HepG2 (cell line): ENCODE measurements around the gene FASTKD3. TPM values are rescaled to one million over a fixed set of nuclear protein-coding genes. Genes with fewer than 3 reads are reported as not detected.

Experiments used
- ATAC-seq: fragments of 200-7000 bp; cut with Tn5 transposase; 3 replicates; pipeline ENCODE4 v1.9.1; 2020; ENCODE audit warnings: mild to moderate bottlenecking, moderate library complexity
- BruUV-seq: library from RNA; stranded (reverse); fragments of 400-500 nt; replicated peaks from 2 replicates; lab custom pipeline; 2021; lab: Mats Ljungman, UMichigan
- CTCF ChIA-PET: fragments of 300-600 bp; formaldehyde crosslinking; extraction: SDS; loops from one replicate; lab custom pipeline; 2021; ENCODE audit warnings: low total read pairs, inconsistent platforms, low intra/inter-chr PET ratio; lab: Yijun Ruan, JAX
- POLR2A ChIA-PET: fragments of 350-600 bp; sonication (Branson Sonifier 250); formaldehyde crosslinking; loops from one replicate; lab custom pipeline; 2020; ENCODE audit warnings: antibody characterized with exemption, inconsistent platforms; lab: Yijun Ruan, JAX
- DNase-seq: peaks from one replicate; pipeline ENCODE4 v3.0.0-alpha.2; 2015; ENCODE audit warnings: low spot score
- FAIRE-seq: peaks from 3 replicates; lab custom pipeline; 2011; peaks lifted over from hg19 to GRCh38; lab: Jason Lieb, UNC
- H2AFZ ChIP-seq: one replicate; pipeline ENCODE4 v1.6.1; 2011; ENCODE audit warnings: low read length, inconsistent platforms
- H3K27ac ChIP-seq: fragments of 300-600 bp; 3 replicates; pipeline ENCODE4 v1.8.0; 2011; ENCODE audit warnings: mixed run types, mild to moderate bottlenecking, mixed read lengths, low read length, inconsistent platforms; ENCODE audit not compliant: insufficient read depth; ENCODE audit errors: extremely low read length
- H3K27me3 ChIP-seq, 2 experiments: fragments of 200-600 bp in 1 of 2; 2 replicates in 1 of 2; 3 replicates in 1 of 2; pipeline versions ENCODE4 v1.6.0 to v1.8.0; 2011; ENCODE audit warnings: low read length in 2 of 2, mild to moderate bottlenecking in 2 of 2, moderate library complexity in 2 of 2, inconsistent platforms in 1 of 2; ENCODE audit not compliant: insufficient read depth in 2 of 2, control insufficient read depth in 1 of 2
- H3K36me3 ChIP-seq, 2 experiments: fragments of 200-600 bp in 1 of 2; replicated peaks in 1 of 2; 2 replicates in 1 of 2; 3 replicates in 1 of 2; pipeline versions ENCODE4 v1.5.1 to v1.8.0; 2011; ENCODE audit warnings: low read length in 2 of 2, inconsistent platforms in 1 of 2; ENCODE audit not compliant: insufficient read depth in 2 of 2, control insufficient read depth in 1 of 2
- H3K4me1 ChIP-seq: 2 replicates; pipeline ENCODE4 v1.5.1; 2012; ENCODE audit warnings: low read length, inconsistent platforms; ENCODE audit not compliant: insufficient read depth
- H3K4me2 ChIP-seq: 2 replicates; pipeline ENCODE4 v1.6.0; 2011; ENCODE audit warnings: low read depth, low read length, inconsistent platforms
- H3K4me3 ChIP-seq, 3 experiments: fragments of 200-600 bp in 1 of 3; sonication (generic), shearing (Covaris generic) in 1 of 3; replicated peaks in 1 of 3; 2 replicates each; pipeline ENCODE4 v1.5.1; 2011 to 2016; ENCODE audit warnings: low read length in 3 of 3, inconsistent platforms in 2 of 3, low read depth in 2 of 3, mild to moderate bottlenecking in 2 of 3, control low read depth in 1 of 3, mixed read lengths in 1 of 3; ENCODE audit not compliant: insufficient read depth in 1 of 3
- H3K79me2 ChIP-seq: one replicate; pipeline ENCODE4 v1.6.1; 2011; ENCODE audit warnings: low read length, inconsistent platforms; ENCODE audit not compliant: insufficient read depth
- H3K9ac ChIP-seq: 2 replicates; pipeline ENCODE4 v1.6.0; 2011; ENCODE audit warnings: mild to moderate bottlenecking, low read depth, low read length, inconsistent platforms; ENCODE audit not compliant: insufficient read depth
- H3K9me3 ChIP-seq: 2 replicates; pipeline ENCODE4 v1.5.1; 2012; ENCODE audit warnings: mild to moderate bottlenecking, low read length
- H4K20me1 ChIP-seq: 2 replicates; pipeline ENCODE4 v1.6.0; 2011; ENCODE audit warnings: inconsistent platforms, mild to moderate bottlenecking, low read length, moderate library complexity; ENCODE audit not compliant: insufficient read depth
- CCDC6 ChIP-seq: sonication (generic); formaldehyde crosslinking; IDR thresholded peaks from 2 replicates; pipeline ENCODE4 v1.8.1; 2022; ENCODE audit warnings: mild to moderate bottlenecking, missing genetic modification reagents, moderate library complexity
- GLI4 ChIP-seq: sonication (generic); formaldehyde crosslinking; IDR thresholded peaks from 2 replicates; pipeline ENCODE4 v1.5.1; 2020; ENCODE audit warnings: missing genetic modification reagents, mild to moderate bottlenecking, moderate library complexity, borderline replicate concordance
- HOXA3 ChIP-seq: sonication (generic); formaldehyde crosslinking; IDR thresholded peaks from 2 replicates; pipeline ENCODE4 v1.5.0; 2020; ENCODE audit warnings: missing genetic modification reagents
- NFE2L1 ChIP-seq: sonication (generic); formaldehyde crosslinking; IDR thresholded peaks from 2 replicates; pipeline ENCODE4 v1.4.0; 2020; ENCODE audit warnings: missing genetic modification reagents, mild to moderate bottlenecking, borderline replicate concordance
- RARA ChIP-seq: IDR thresholded peaks from 2 replicates; pipeline ENCODE4 v1.6.1; 2016; ENCODE audit warnings: missing genetic modification reagents, missing compliant biosample characterization
- SAP130 ChIP-seq: IDR thresholded peaks from 2 replicates; pipeline ENCODE4 v1.6.1; 2016; ENCODE audit warnings: low read depth
- SMYD3 ChIP-seq: sonication (generic); formaldehyde crosslinking; IDR thresholded peaks from 2 replicates; pipeline ENCODE4 v1.8.1; 2023; ENCODE audit warnings: mild to moderate bottlenecking, missing genetic modification reagents
- TOE1 ChIP-seq: sonication (generic); formaldehyde crosslinking; IDR thresholded peaks from 2 replicates; pipeline ENCODE4 v1.4.0; 2020; ENCODE audit warnings: mild to moderate bottlenecking, missing genetic modification reagents
- ZKSCAN5 ChIP-seq: sonication (generic); formaldehyde crosslinking; IDR thresholded peaks from 2 replicates; pipeline ENCODE4 v1.5.1; 2020; ENCODE audit warnings: mild to moderate bottlenecking, missing genetic modification reagents
- ZNF12 ChIP-seq: sonication (generic); formaldehyde crosslinking; IDR thresholded peaks from 2 replicates; pipeline ENCODE4 v1.5.0; 2020; ENCODE audit warnings: missing genetic modification reagents
- ZNF24 ChIP-seq: fragments of 450-650 bp; IDR thresholded peaks from 2 replicates; pipeline ENCODE4 v1.6.1; 2017; ENCODE audit warnings: antibody characterized with exemption, mild to moderate bottlenecking
- ZNF441 ChIP-seq: sonication (generic); formaldehyde crosslinking; IDR thresholded peaks from 2 replicates; pipeline ENCODE4 v1.7.0; 2021; ENCODE audit warnings: missing genetic modification reagents, borderline replicate concordance
- ZNF615 ChIP-seq: sonication (generic); formaldehyde crosslinking; IDR thresholded peaks from 2 replicates; pipeline ENCODE4 v1.5.0; 2020; ENCODE audit warnings: mild to moderate bottlenecking, missing genetic modification reagents, borderline replicate concordance
- WGBS: methylation state at CpG from one replicate; pipeline ENCODE4 v1.1.6; 2017; ENCODE audit warnings: low lambda C conversion rate; 5-methylcytosine and 5-hydroxymethylcytosine counted together
- in situ Hi-C: cut with HindIII; loops from 2 replicates; pipeline ENCODE4 v1.10.0; 2017; ENCODE audit warnings: low pct_unique_long_range_greater_than_20kb; ENCODE audit not compliant: extremely low pct_ligation_motif_present
- intact Hi-C: fragments of 100-400 bp; cut with micrococcal nuclease; formaldehyde crosslinking; loops from one replicate; pipeline ENCODE4 v1.10.0; 2022; ENCODE audit not compliant: unreplicated experiment
- polyA plus RNA-seq, 8 experiments: library from polyadenylated mRNA; depleted of rRNA in 3 of 8; stranded (reverse) in 7 of 8; unstranded in 1 of 8; fragments of >200 nt; fragmentation: Illumina TruSeq in 4 of 8; extraction: Trizol in 4 of 8; gene quantifications; 2 replicates each; pipeline versions ENCODE4 v1.2.1 to v1.2.3, GENCODE V29; 2011 to 2016; ENCODE audit warnings: low read depth in 4 of 8, missing spikeins in 1 of 8, mixed read lengths in 1 of 8; ENCODE audit not compliant: insufficient read depth in 1 of 8
- total RNA-seq, 5 experiments: library from RNA; depleted of rRNA; stranded (reverse); fragments of >200 nt; fragmentation: Illumina TruSeq; extraction: Trizol; gene quantifications; 2 replicates each; pipeline ENCODE4 v1.2.3, GENCODE V29; 2016; ENCODE audit warnings: low read depth in 1 of 5
- TF ChIP-seq, protein P1 (sequence below): sonication (generic); formaldehyde crosslinking; IDR thresholded peaks from 2 replicates; pipeline ENCODE4 v1.4.0; 2020; ENCODE audit warnings: missing genetic modification reagents, mild to moderate bottlenecking, borderline replicate concordance
- TF ChIP-seq, protein P2 (sequence below): IDR thresholded peaks from 2 replicates; pipeline ENCODE4 v1.6.1; 2016; ENCODE audit warnings: low read depth
- TF ChIP-seq, protein P3 (sequence below): sonication (generic); formaldehyde crosslinking; IDR thresholded peaks from 2 replicates; pipeline ENCODE4 v1.4.0; 2020; ENCODE audit warnings: missing genetic modification reagents

Gene FASTKD3
- total and polyA plus RNA-seq, 2 of the 13 experiments (the other 11 are each of a cell fraction or from before 2014, with no cell fraction given), result 6.9 to 17.8 TPM

DNA sequence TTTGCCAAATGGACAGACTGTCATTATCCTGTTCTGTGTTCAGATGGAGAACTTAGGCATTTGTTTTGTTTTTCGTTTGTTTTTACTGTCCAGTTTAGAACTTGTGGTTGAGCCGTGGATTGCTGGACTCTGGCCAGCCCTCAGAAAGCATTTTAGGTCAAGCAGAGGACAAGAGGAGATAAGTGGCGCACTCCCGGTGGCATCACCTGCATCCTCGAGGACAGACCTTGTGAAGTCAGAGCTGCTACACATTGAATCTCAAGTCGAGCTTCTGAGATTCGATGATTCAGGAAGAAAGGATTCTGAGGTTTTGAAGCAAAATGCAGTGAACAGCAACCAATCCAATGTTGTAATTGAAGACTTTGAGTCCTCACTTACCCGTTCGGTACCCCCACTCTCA is 9.0 kb upstream of the FASTKD3 start:
- H3K4me2 ChIP-seq, result peak overlapping the region; percentile 64; the same call in 1 of the 2 replicates
- POLR2A ChIA-PET, result interaction anchor here (2.4 kb wide), 1 partner anchor 9 kb away, joined by 16 read pairs; the partner anchor contains the start of genes FASTKD3 and MTRR
- no peak overlapping the region for H3K9ac ChIP-seq
- no peak overlapping the region for H2AFZ ChIP-seq
- peak overlapping the region; percentile 22 for H3K27ac ChIP-seq
- WGBS, result 37% methylated on average over 9 of the region's 9 CpGs
- TF ChIP-seq GLI4 (CRISPR knock-in tag), result no peak
- TF ChIP-seq HOXA3 (CRISPR knock-in tag), result 0 out of 2 replicates have a peak, but pooled peaks have one; percentile 21
- no peak for TF ChIP-seq ZNF24
- TF ChIP-seq, protein P1, sequence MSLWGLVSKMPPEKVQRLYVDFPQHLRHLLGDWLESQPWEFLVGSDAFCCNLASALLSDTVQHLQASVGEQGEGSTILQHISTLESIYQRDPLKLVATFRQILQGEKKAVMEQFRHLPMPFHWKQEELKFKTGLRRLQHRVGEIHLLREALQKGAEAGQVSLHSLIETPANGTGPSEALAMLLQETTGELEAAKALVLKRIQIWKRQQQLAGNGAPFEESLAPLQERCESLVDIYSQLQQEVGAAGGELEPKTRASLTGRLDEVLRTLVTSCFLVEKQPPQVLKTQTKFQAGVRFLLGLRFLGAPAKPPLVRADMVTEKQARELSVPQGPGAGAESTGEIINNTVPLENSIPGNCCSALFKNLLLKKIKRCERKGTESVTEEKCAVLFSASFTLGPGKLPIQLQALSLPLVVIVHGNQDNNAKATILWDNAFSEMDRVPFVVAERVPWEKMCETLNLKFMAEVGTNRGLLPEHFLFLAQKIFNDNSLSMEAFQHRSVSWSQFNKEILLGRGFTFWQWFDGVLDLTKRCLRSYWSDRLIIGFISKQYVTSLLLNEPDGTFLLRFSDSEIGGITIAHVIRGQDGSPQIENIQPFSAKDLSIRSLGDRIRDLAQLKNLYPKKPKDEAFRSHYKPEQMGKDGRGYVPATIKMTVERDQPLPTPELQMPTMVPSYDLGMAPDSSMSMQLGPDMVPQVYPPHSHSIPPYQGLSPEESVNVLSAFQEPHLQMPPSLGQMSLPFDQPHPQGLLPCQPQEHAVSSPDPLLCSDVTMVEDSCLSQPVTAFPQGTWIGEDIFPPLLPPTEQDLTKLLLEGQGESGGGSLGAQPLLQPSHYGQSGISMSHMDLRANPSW, result no peak
- no peak for TF ChIP-seq ZNF12 (CRISPR knock-in tag)
- no peak for TF ChIP-seq ZKSCAN5
- no peak for TF ChIP-seq SMYD3 (CRISPR knock-in tag)
- no peak for TF ChIP-seq NFE2L1 (CRISPR knock-in tag)
- no peak for TF ChIP-seq CCDC6 (CRISPR knock-in tag)
- TF ChIP-seq, protein P2, sequence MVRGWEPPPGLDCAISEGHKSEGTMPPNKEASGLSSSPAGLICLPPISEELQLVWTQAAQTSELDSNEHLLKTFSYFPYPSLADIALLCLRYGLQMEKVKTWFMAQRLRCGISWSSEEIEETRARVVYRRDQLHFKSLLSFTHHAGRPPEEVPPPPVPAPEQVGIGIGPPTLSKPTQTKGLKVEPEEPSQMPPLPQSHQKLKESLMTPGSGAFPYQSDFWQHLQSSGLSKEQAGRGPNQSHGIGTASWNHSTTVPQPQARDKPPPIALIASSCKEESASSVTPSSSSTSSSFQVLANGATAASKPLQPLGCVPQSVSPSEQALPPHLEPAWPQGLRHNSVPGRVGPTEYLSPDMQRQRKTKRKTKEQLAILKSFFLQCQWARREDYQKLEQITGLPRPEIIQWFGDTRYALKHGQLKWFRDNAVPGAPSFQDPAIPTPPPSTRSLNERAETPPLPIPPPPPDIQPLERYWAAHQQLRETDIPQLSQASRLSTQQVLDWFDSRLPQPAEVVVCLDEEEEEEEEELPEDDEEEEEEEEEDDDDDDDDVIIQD (CRISPR knock-in tag), result no peak
- TF ChIP-seq ZNF441, result no peak
- 0 out of 2 replicates have a peak, but pooled peaks have one; percentile 0 for TF ChIP-seq SAP130 (CRISPR knock-in tag)
- TF ChIP-seq, protein P3, sequence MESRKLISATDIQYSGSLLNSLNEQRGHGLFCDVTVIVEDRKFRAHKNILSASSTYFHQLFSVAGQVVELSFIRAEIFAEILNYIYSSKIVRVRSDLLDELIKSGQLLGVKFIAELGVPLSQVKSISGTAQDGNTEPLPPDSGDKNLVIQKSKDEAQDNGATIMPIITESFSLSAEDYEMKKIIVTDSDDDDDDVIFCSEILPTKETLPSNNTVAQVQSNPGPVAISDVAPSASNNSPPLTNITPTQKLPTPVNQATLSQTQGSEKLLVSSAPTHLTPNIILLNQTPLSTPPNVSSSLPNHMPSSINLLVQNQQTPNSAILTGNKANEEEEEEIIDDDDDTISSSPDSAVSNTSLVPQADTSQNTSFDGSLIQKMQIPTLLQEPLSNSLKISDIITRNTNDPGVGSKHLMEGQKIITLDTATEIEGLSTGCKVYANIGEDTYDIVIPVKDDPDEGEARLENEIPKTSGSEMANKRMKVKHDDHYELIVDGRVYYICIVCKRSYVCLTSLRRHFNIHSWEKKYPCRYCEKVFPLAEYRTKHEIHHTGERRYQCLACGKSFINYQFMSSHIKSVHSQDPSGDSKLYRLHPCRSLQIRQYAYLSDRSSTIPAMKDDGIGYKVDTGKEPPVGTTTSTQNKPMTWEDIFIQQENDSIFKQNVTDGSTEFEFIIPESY (CRISPR knock-in tag), result peak; percentile 29; the same call in 1 of the 2 replicates
- peak; percentile 71 for TF ChIP-seq RARA (CRISPR knock-in tag)
- no peak for TF ChIP-seq ZNF615 (CRISPR knock-in tag)
- no peak for TF ChIP-seq TOE1 (CRISPR knock-in tag)
- H3K27me3 ChIP-seq, result no peaks in the 10 kb centered on the region
- ATAC-seq (no peak), DNase-seq (peak; percentile 5), FAIRE-seq (no peak)
- CTCF ChIA-PET, result no interaction called here
- intact Hi-C loops, result no loop called here
- H3K4me3 ChIP-seq, result no peak overlapping the region
- no peaks in the 10 kb centered on the region for H3K9me3 ChIP-seq
- H3K4me1 ChIP-seq, result peaks cover 56% of the 10 kb centered on the region
- BruUV-seq, result no TSS peak
- peaks cover 22 to 66% of the 10 kb centered on the region in 2 experiments for H3K36me3 ChIP-seq
- peaks cover 68% of the 10 kb centered on the region for H3K79me2 ChIP-seq
- H4K20me1 ChIP-seq, result no peaks in the 10 kb centered on the region; the same call in 1 of the 2 replicates
- in situ Hi-C loops, result no loop called here
